Duodenal mucosa (tissue), 2 donors: ENCODE measurements around the gene PPP4R3A.

Experiments used
- H3K27ac ChIP-seq: one replicate; pipeline ENCODE4 v1.7.0; 2013; ENCODE audit warnings: low read depth, low read length
- H3K27me3 ChIP-seq, 2 donors: one replicate each; pipeline ENCODE4 v1.7.0; 2013; ENCODE audit warnings: low read length in 2 of 2, control low read depth in 1 of 2; ENCODE audit not compliant: insufficient read depth in 2 of 2, control insufficient read depth in 1 of 2
- H3K36me3 ChIP-seq, 2 donors: one replicate each; pipeline ENCODE4 v1.7.0; 2013; ENCODE audit warnings: low read length in 2 of 2, control low read depth in 1 of 2; ENCODE audit not compliant: insufficient read depth in 2 of 2, control insufficient read depth in 1 of 2
- H3K4me1 ChIP-seq, 2 donors: one replicate each; pipeline ENCODE4 v1.7.0; 2013; ENCODE audit warnings: low read length in 2 of 2, control low read depth in 1 of 2; ENCODE audit not compliant: insufficient read depth in 2 of 2, control insufficient read depth in 1 of 2
- H3K4me3 ChIP-seq, 2 donors: one replicate each; pipeline ENCODE4 v1.7.0; 2013; ENCODE audit warnings: low read length in 2 of 2, low read depth in 1 of 2
- H3K9ac ChIP-seq, 2 donors: one replicate each; pipeline ENCODE4 v1.7.0; 2013; ENCODE audit warnings: low read length in 2 of 2, low read depth in 1 of 2
- H3K9me3 ChIP-seq, 2 donors: one replicate each; pipeline ENCODE4 v1.7.0; 2013; ENCODE audit warnings: low read length in 2 of 2, control low read depth in 1 of 2; ENCODE audit not compliant: control insufficient read depth in 1 of 2

The PPP4R3A gene

GRCh38 chr14:91482263-91483013 lies 27.7 kb downstream of the PPP4R3A start:
- Histone ChIP-seq H3K9me3 (no peaks in the 10 kb centered on the region), H3K27ac (no peak overlapping the region), H3K4me3 (no peak overlapping the region), H3K36me3 (peaks cover 28 to 90% of the 10 kb centered on the region in 2 donors), H3K4me1 (no peaks in the 10 kb centered on the region), H3K27me3 (no peaks in the 10 kb centered on the region), H3K9ac (no peak overlapping the region)

DNA sequence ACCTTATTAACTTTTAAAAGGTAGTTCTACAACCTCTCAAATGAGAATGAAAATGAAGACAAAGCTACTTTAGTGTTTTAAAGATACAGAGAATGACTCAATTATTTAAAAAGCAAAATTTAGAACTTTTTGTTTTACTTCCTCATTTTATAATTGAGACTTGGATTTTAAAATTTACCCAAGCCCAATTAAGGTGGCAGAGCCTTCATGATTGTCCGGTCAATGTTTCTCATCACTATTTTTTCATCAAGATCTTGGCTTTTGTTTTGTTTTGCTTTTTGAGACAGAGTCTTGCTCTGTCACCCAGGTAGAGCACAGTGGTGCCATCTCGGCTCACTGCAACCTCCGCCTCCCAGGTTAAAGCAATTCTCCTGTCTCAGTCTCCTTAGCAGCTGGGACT lies 32.7 kb downstream of the PPP4R3A start:
- Histone ChIP-seq H3K27me3 (no peaks in the 10 kb centered on the region), H3K9ac (no peak overlapping the region), H3K36me3 (peaks cover 30 to 98% of the 10 kb centered on the region in 2 donors), H3K27ac (no peak overlapping the region), H3K9me3 (no peaks in the 10 kb centered on the region), H3K4me1 (no peaks in the 10 kb centered on the region), H3K4me3 (no peak overlapping the region)

GRCh38 chr14:91473046-91473445 lies 37.1 kb downstream of the PPP4R3A start:
- H3K36me3 ChIP-seq, result peaks cover 36 to 94% of the 10 kb centered on the region in 2 donors
- H3K9ac ChIP-seq, result no peak overlapping the region
- H3K4me1 ChIP-seq, result no peaks in the 10 kb centered on the region
- no peaks in the 10 kb centered on the region for H3K27me3 ChIP-seq
- no peak overlapping the region for H3K27ac ChIP-seq
- no peak overlapping the region for H3K4me3 ChIP-seq
- H3K9me3 ChIP-seq, result no peaks in the 10 kb centered on the region

GRCh38 chr14:91470216-91470615 lies 39.9 kb downstream of the PPP4R3A start:
- no peaks in the 10 kb centered on the region for H3K27me3 ChIP-seq
- H3K9me3 ChIP-seq, result no peaks in the 10 kb centered on the region
- H3K27ac ChIP-seq, result no peak overlapping the region
- no peak overlapping the region for H3K4me3 ChIP-seq
- H3K9ac ChIP-seq, result no peak overlapping the region
- peaks cover 29 to 88% of the 10 kb centered on the region in 2 donors for H3K36me3 ChIP-seq
- peaks cover 0 to 4% of the 10 kb centered on the region in 2 donors for H3K4me1 ChIP-seq

DNA sequence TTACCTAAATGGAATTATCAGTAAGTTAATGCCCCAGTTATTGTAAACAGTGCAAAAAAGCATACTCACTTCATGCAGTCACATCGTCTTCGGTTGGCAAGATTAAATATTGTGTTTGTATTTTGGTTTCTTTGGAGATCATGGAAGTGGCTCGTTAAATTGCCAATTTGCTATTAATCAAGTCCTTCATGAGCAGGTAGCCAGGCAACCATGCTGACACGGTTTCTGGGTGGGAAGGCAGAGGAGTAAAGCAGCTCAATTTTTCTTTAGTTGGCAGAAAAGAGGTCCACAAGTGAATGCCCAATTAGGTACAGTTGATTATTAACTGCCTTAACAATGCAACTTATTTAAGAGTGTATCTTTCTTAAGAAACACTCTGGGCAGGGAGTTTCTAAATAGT lies 43.9 kb downstream of the PPP4R3A start:
- Histone ChIP-seq H3K9ac (no peak overlapping the region), H3K36me3 (peaks cover 29 to 86% of the 10 kb centered on the region in 2 donors), H3K27ac (no peak overlapping the region), H3K4me3 (no peak overlapping the region), H3K9me3 (no peaks in the 10 kb centered on the region), H3K27me3 (no peaks in the 10 kb centered on the region), H3K4me1 (peaks cover 0 to 4% of the 10 kb centered on the region in 2 donors)

- Histone ChIP-seq H3K36me3 (peaks cover 28 to 87% of the 10 kb centered on the region in 2 donors), H3K9me3 (no peaks in the 10 kb centered on the region), H3K9ac (no peak overlapping the region), H3K27me3 (no peaks in the 10 kb centered on the region), H3K4me3 (no peak overlapping the region), H3K4me1 (peaks cover 0 to 4% of the 10 kb centered on the region in 2 donors), H3K27ac (no peak overlapping the region)
These were observed 45.4 kb downstream of the PPP4R3A start for GRCh38 chr14:91464615-91465205.

- H3K9ac ChIP-seq, result no peak overlapping the region
- no peak overlapping the region for H3K4me3 ChIP-seq
- peaks cover 29 to 78% of the 10 kb centered on the region in 2 donors for H3K36me3 ChIP-seq
- H3K9me3 ChIP-seq, result no peaks in the 10 kb centered on the region
- H3K4me1 ChIP-seq, result no peaks in the 10 kb centered on the region
- no peaks in the 10 kb centered on the region for H3K27me3 ChIP-seq
- no peak overlapping the region for H3K27ac ChIP-seq
These were observed 51.5 kb downstream of the PPP4R3A start for GRCh38 chr14:91458612-91459011.

- Histone ChIP-seq H3K9me3 (no peaks in the 10 kb centered on the region), H3K9ac (no peak overlapping the region), H3K27me3 (no peaks in the 10 kb centered on the region), H3K27ac (no peak overlapping the region), H3K4me3 (no peak overlapping the region), H3K36me3 (peaks cover 16 to 57% of the 10 kb centered on the region in 2 donors), H3K4me1 (no peaks in the 10 kb centered on the region)
These were observed 53.8 kb downstream of the PPP4R3A start for GRCh38 chr14:91456283-91456682.

DNA sequence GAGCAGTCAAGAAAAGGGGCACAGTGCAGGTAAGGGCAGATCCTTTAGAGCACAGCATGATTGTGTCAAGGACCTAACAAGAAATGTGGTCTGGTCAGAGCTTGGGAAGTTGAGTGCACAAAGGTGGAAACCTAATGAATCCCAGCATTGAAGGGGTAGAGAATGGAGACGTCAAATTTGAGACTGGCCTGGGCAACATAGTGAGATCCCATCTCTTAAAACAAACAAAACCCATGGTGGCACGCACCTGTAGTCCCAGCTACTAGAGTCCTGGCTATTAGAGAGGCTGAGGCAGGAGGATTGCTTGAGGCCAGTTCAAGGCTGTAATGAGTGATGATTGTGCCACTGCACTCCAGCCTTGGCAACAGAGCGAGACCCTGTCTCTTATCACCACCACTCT lies 55.5 kb downstream of the PPP4R3A start:
- Histone ChIP-seq H3K9me3 (no peaks in the 10 kb centered on the region), H3K27me3 (no peaks in the 10 kb centered on the region), H3K36me3 (peaks cover 7 to 41% of the 10 kb centered on the region in 2 donors), H3K4me1 (no peaks in the 10 kb centered on the region), H3K9ac (no peak overlapping the region), H3K4me3 (no peak overlapping the region), H3K27ac (no peak overlapping the region)

DNA sequence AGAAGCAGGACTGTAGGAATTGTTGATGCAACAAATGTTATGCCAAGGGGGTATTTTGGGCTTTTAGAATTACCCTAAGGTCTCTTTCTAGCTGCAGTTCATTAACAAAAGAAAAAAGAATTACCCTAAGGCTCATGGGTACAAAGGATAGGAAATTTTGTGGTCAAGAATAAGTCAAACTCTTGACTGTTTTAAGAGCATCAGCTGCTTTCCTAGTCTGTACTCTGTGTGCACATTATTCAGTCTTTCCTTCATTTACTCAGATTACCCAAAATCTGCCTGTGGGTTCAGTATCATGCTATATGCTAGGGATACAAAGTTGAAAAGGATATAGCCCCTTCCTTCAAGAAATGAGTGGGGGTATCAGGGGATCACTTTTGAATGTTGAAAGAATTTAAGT lies 56.0 kb downstream of the PPP4R3A start:
- H3K27ac ChIP-seq, result no peak overlapping the region
- H3K4me1 ChIP-seq, result no peaks in the 10 kb centered on the region
- H3K36me3 ChIP-seq, result peaks cover 7 to 37% of the 10 kb centered on the region in 2 donors
- H3K9me3 ChIP-seq, result no peaks in the 10 kb centered on the region
- H3K4me3 ChIP-seq, result no peak overlapping the region
- H3K27me3 ChIP-seq, result no peaks in the 10 kb centered on the region
- H3K9ac ChIP-seq, result no peak overlapping the region
